Adrenal gland (tissue), 12 donors: ENCODE data around the gene TNIK. TPM values are rescaled to one million over a fixed set of nuclear protein-coding genes. Genes with fewer than 3 reads are reported as not detected.

Source experiments
- DNase-seq, 7 donors: peaks; one replicate each; pipeline ENCODE4 v3.0.0-alpha.2; 2019 to 2020
- H3K27ac ChIP-seq, 5 donors: fragments of 200-600 bp; sonication (generic) in 4 of 5; 1 replicate in 3 of 5; 2 replicates in 2 of 5; pipeline versions ENCODE4 v1.5.1 to v1.8.0; 2016 to 2020; ENCODE audit warnings: mild to moderate bottlenecking in 1 of 5
- H3K27me3 ChIP-seq: fragments of 200-600 bp; 2 replicates; pipeline ENCODE4 v1.8.0; 2021
- H3K36me3 ChIP-seq, 2 donors: fragments of 200-600 bp; replicated peaks in 1 of 2; 1 replicate in 1 of 2; 2 replicates in 1 of 2; pipeline versions ENCODE4 v1.5.1 to v1.8.0; 2018 to 2022
- H3K4me1 ChIP-seq, 2 donors: fragments of 200-600 bp; replicated peaks in 1 of 2; 1 replicate in 1 of 2; 2 replicates in 1 of 2; pipeline versions ENCODE4 v1.5.1 to v1.8.0; 2018 to 2021
- H3K4me3 ChIP-seq, 4 donors: fragments of 200-600 bp; sonication (generic) in 3 of 4; one replicate each; pipeline ENCODE4 v1.5.1; 2016 to 2018
- H3K9me3 ChIP-seq, 3 donors: fragments of 200-600 bp; sonication (generic) in 1 of 3; replicated peaks in 1 of 3; 1 replicate in 2 of 3; 2 replicates in 1 of 3; pipeline versions ENCODE4 v1.5.1 to v1.8.0; 2016 to 2021
- CTCF ChIP-seq, 6 experiments: fragments of 450-650 bp in 4 of 6; fragments of 200-600 bp in 2 of 6; sonication (generic) in 1 of 6; IDR thresholded peaks; 1 replicate in 5 of 6; 2 replicates in 1 of 6; pipeline versions ENCODE4 v1.5.1 to v1.8.0; 2016 to 2021; ENCODE audit warnings: antibody characterized with exemption in 6 of 6, mild to moderate bottlenecking in 2 of 6, moderate library complexity in 1 of 6
- POLR2A ChIP-seq, 2 donors: fragments of 450-650 bp; IDR thresholded peaks; one replicate each; pipeline ENCODE4 v1.6.1; 2017; ENCODE audit warnings: antibody characterized with exemption in 2 of 2, mild to moderate bottlenecking in 2 of 2, moderate library complexity in 1 of 2
- WGBS, 4 donors: extraction: QIAGEN DNeasy Blood & Tissue Kit in 2 of 4; methylation state at CpG; one replicate each; pipeline versions ENCODE4 v1.1.5 to v1.1.7; 2013 to 2017; 5-methylcytosine and 5-hydroxymethylcytosine counted together
- intact Hi-C, 2 donors: fragments of 100-400 bp; cut with DNase I; formaldehyde crosslinking; loops; one replicate each; pipeline versions ENCODE4 v1.14.1 to v1.15.0; 2022 to 2023
- polyA plus RNA-seq, 3 donors: library from polyadenylated mRNA; stranded (reverse); fragments of 200-250 nt in 2 of 3; fragments of 350-450 nt in 1 of 3; fragmentation: Illumina TruSeq in 1 of 3; extraction: RNeasy Lipid Tissue Mini Kit (QIAGEN cat#74804) in 1 of 3; gene quantifications; one replicate each; pipeline ENCODE4 v1.2.3, GENCODE V29; 2013 to 2014
- total RNA-seq, 9 donors: library from RNA; depleted of rRNA in 4 of 9; stranded (reverse); fragments of >200 nt in 4 of 9; fragments of 120-200 nt in 1 of 9; fragmentation: NEBNext Ultra II Directional in 1 of 9; extraction: Animal tissue kit (Norgen Biotek cat#: 25700) in 1 of 9; gene quantifications; one replicate each; pipeline versions ENCODE4 v1.1.0 to v1.2.4, GENCODE V29; 2013 to 2023
- donor health status: healthy with polysubstance abuse.
- donor health status: Bipolar disorder and iron deficiency.
- donor health status: DM: yes; HTN: yes; CAD: no.
- donor health status: DM: no; HTN: no; CAD: no.
- donor health status: DM: no; HTN: no; CAD: no.
- donor health status: DM: yes; HTN: yes; CAD: no.

Gene TNIK
- total and polyA plus RNA-seq, 12 donors: 4.9 to 33.1 (median 10.7) TPM

- Histone ChIP-seq H3K27me3 (no peaks in the 10 kb centered on the region), H3K4me1 (peaks cover 0 to 15% of the 10 kb centered on the region in 2 donors), H3K36me3 (no peaks in the 10 kb centered on the region), H3K4me3 (no peak overlapping the region), H3K27ac (no peak overlapping the region), H3K9me3 (no peaks in the 10 kb centered on the region)
- 69 to 88% (median 78%) methylated on average over 1 of the region's 1 CpG for WGBS, 4 donors
- TF ChIP-seq POLR2A (IDR thresholded peaks at IDR 0.05) (no peak), CTCF (IDR thresholded peaks at IDR 0.05) (no peak)
- intact Hi-C loops: no loop called here
- no peak for DNase-seq
Observed at GRCh38 chr3:171346019-171346418, 114.2 kb downstream of the TNIK start.

DNA sequence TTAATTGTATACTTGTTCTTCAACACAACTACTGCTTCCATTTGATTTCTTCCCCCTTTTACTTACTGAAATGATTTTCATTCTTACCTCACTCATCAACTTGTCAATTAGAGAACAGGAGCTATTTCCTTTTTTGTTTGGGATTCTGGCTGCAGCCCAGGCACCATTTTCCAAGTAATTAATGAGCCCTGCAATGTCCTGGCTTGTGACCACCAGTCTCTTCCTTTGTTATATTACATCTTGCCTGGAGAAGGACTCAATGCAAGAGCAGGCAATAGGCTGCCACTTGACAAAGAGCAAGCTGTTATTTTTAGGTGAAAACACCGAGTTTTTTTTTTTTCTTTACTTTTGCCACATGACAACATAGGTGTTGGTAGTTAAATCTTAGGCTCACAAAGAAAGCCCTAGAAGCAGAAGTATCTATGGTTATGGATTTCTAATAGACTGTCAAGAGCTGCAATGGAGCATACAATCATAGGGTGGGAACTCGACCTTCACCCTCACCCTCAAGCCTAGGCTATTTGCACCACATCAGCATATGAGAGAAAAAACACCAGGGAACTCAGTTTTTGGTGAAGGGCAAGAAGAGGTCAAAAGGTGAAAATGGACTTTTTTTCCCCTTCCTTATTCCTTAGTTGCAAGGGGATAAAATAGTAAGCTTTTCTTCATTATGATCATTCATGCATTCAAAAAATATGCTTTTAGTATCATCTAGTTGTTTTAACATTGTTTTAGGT lies 114.9 kb downstream of the TNIK start:
- WGBS, 4 donors: 73 to 81% (median 78%) methylated on average over 2 of the region's 2 CpGs
- no peak for DNase-seq
- intact Hi-C loops: no loop called here
- H3K36me3 ChIP-seq: no peaks in the 10 kb centered on the region
- TF ChIP-seq POLR2A (IDR thresholded peaks at IDR 0.05): no peak
- no peak for TF ChIP-seq CTCF (IDR thresholded peaks at IDR 0.05)
- no peak overlapping the region for H3K4me3 ChIP-seq
- H3K4me1 ChIP-seq: peaks cover 0 to 15% of the 10 kb centered on the region in 2 donors
- H3K27ac ChIP-seq: no peak overlapping the region
- H3K9me3 ChIP-seq: no peaks in the 10 kb centered on the region
- no peaks in the 10 kb centered on the region for H3K27me3 ChIP-seq

GRCh38 chr3:171343693-171344092 lies 116.5 kb downstream of the TNIK start:
- Histone ChIP-seq H3K4me3 (no peak overlapping the region), H3K27ac (no peak overlapping the region), H3K9me3 (no peaks in the 10 kb centered on the region), H3K27me3 (no peaks in the 10 kb centered on the region), H3K4me1 (peaks cover 0 to 14% of the 10 kb centered on the region in 2 donors), H3K36me3 (no peaks in the 10 kb centered on the region)
- DNase-seq: no peak
- 73 to 86% (median 83%) methylated on average over 1 of the region's 1 CpG for WGBS, 4 donors
- intact Hi-C loops: no loop called here
- no peak for TF ChIP-seq CTCF (IDR thresholded peaks at IDR 0.05)
- no peak for TF ChIP-seq POLR2A (IDR thresholded peaks at IDR 0.05)

- intact Hi-C loops: no loop called here
- Histone ChIP-seq H3K27me3 (no peaks in the 10 kb centered on the region), H3K9me3 (no peaks in the 10 kb centered on the region), H3K27ac (no peak overlapping the region), H3K4me1 (peaks cover 0 to 6% of the 10 kb centered on the region in 2 donors), H3K4me3 (no peak overlapping the region), H3K36me3 (no peaks in the 10 kb centered on the region)
- no peak for DNase-seq
- TF ChIP-seq POLR2A (IDR thresholded peaks at IDR 0.05): no peak
- no peak for TF ChIP-seq CTCF (IDR thresholded peaks at IDR 0.05)
- WGBS, 4 donors: 78 to 89% (median 83%) methylated on average over 2 of the region's 2 CpGs
Observed at GRCh38 chr3:171342783-171343420, 117.3 kb downstream of the TNIK start.
